ENCODE results near the gene LHFPL2. TPM values are rescaled to one million over a fixed set of nuclear protein-coding genes. Genes with fewer than 3 reads are reported as not detected.

LHFPL2 gene
- total RNA-seq, 1 experiment from 2014 or later: 17.9 TPM

DNA sequence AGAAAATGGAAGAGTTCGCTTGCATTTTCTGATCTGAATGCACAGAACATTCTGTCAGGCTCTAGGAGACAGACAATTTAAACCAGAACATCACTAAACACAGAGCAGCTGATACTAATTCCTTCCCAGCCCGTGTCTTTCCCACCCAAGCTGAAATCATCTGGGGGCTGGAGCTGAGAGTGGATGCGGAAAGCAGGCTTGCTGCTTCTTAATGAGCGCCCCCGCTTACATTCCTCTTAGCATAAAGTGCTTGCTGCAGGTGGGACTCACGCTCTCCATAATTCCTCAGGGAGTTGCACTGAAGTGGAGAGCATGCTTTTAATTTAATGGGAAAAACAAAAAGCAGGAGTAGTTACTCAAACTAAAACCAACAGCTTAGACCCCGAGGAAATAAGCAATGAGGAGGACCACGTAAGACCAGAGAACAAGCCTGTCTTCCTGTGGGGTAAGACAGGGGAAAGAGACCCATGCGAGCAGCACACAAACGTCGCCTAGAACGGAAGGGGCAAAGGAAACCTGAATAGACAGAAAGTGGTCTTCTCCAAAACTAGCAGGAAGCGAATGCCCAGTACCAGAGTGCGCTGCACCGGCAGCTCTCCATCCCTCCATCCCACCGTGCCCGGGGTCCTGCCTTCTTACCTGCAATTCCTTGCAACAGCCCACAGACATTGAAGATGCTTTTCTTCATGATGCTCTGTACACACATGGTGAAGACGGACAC lies 139.3 kb downstream of the LHFPL2 start:
- POLR2A ChIA-PET: no interaction called here
- intact Hi-C loops (cut with micrococcal nuclease): no loop called here

More for the DNA sequence above, 139.3 kb downstream of the LHFPL2 start:
- Histone ChIP-seq H3K4me3 (replicated peaks in 1 of 2; ENCODE audit: low read depth in 1 of 2, low read length in 2 of 2) (no peak overlapping the region), H3K9ac (ENCODE audit: low read length) (no peak overlapping the region), H3K27ac (ENCODE audit: low read depth, low read length) (no peak overlapping the region), H3K27me3 (ENCODE audit: insufficient read depth, low read length) (no peaks in the 10 kb centered on the region), H3K4me1 (ENCODE audit: control insufficient read depth in 1 of 2, insufficient read depth in 2 of 2, low read length in 2 of 2) (peaks cover 11 to 20% of the 10 kb centered on the region in 2 experiments; a peak in 3 of 4 replicates), H3K79me2 (ENCODE audit: insufficient read depth, low read length) (no peaks in the 10 kb centered on the region; the same call in 1 of the 2 replicates), H3K36me3 (ENCODE audit: control insufficient read depth in 1 of 2, insufficient read depth in 2 of 2, low read length in 2 of 2) (no peaks in the 10 kb centered on the region), H3K9me3 (ENCODE audit: control insufficient read depth in 1 of 2, insufficient read depth in 1 of 2, low read depth in 1 of 2, low read length in 2 of 2) (no peaks in the 10 kb centered on the region), H3K9me2 (ENCODE audit: insufficient read depth) (no peaks in the 10 kb centered on the region), H3K4me2 (ENCODE audit: low read length) (no peak overlapping the region), H2AFZ (ENCODE audit: low read depth, low read length, poor library complexity, severe bottlenecking) (no peak overlapping the region), H4K20me1 (ENCODE audit: insufficient read depth) (no peaks in the 10 kb centered on the region)
- ChIA-PET RAD21 (ENCODE audit: low non-redundant PET in 1 of 2, low total read pairs in 2 of 2, uncharacterized antibody in 2 of 2, unreplicated experiment in 2 of 2) (no interaction called here), CTCF (interaction anchor here (0.6 kb wide), 1 partner anchor 142 kb away, joined by 4 read pairs; no protein-coding TSS in a partner anchor)
- DNase-seq (ENCODE audit: low read depth, low spot score): no peak
- ATAC-seq: no peak
- TF ChIP-seq POLR2AphosphoS5 (IDR thresholded peaks at IDR 0.05; ENCODE audit: low read depth, low read length) (no peak), POLR2A (IDR thresholded peaks at IDR 0.05; ENCODE audit: borderline replicate concordance, extremely low read depth, insufficient read depth, insufficient read length) (no peak), SRF (IDR thresholded peaks at IDR 0.05; ENCODE audit: low read depth) (no peak), JUND (IDR thresholded peaks at IDR 0.05) (no peak), ZNF274 (IDR thresholded peaks at IDR 0.05; ENCODE audit: low read depth, low read length) (no peak), YY1 (IDR thresholded peaks at IDR 0.05; ENCODE audit: extremely low read depth, insufficient replicate concordance, low read depth, low read length) (no peak), EZH2 (IDR thresholded peaks at IDR 0.05) (no peak), ELF1 (IDR thresholded peaks at IDR 0.05; ENCODE audit: borderline replicate concordance, low read depth) (no peak), RAD21 (IDR thresholded peaks at IDR 0.05; ENCODE audit: low read depth) (no peak), ZFX (IDR thresholded peaks at IDR 0.05) (no peak), SIN3A (IDR thresholded peaks at IDR 0.05; ENCODE audit: low read depth) (no peak), SP1 (IDR thresholded peaks at IDR 0.05; ENCODE audit: low read depth) (no peak), EGR1 (IDR thresholded peaks at IDR 0.05; ENCODE audit: low read depth) (no peak), EZH2phosphoT487 (IDR thresholded peaks at IDR 0.05; ENCODE audit: borderline replicate concordance) (no peak)
- TF ChIP-seq, protein P1, sequence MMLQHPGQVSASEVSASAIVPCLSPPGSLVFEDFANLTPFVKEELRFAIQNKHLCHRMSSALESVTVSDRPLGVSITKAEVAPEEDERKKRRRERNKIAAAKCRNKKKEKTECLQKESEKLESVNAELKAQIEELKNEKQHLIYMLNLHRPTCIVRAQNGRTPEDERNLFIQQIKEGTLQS (IDR thresholded peaks at IDR 0.05): no peak
- TF ChIP-seq, protein P2, sequence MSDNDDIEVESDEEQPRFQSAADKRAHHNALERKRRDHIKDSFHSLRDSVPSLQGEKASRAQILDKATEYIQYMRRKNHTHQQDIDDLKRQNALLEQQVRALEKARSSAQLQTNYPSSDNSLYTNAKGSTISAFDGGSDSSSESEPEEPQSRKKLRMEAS (IDR thresholded peaks at IDR 0.05): no peak
- TF ChIP-seq, protein P3, sequence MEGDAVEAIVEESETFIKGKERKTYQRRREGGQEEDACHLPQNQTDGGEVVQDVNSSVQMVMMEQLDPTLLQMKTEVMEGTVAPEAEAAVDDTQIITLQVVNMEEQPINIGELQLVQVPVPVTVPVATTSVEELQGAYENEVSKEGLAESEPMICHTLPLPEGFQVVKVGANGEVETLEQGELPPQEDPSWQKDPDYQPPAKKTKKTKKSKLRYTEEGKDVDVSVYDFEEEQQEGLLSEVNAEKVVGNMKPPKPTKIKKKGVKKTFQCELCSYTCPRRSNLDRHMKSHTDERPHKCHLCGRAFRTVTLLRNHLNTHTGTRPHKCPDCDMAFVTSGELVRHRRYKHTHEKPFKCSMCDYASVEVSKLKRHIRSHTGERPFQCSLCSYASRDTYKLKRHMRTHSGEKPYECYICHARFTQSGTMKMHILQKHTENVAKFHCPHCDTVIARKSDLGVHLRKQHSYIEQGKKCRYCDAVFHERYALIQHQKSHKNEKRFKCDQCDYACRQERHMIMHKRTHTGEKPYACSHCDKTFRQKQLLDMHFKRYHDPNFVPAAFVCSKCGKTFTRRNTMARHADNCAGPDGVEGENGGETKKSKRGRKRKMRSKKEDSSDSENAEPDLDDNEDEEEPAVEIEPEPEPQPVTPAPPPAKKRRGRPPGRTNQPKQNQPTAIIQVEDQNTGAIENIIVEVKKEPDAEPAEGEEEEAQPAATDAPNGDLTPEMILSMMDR (IDR thresholded peaks at IDR 0.05 in 2 of 3, conservative IDR thresholded peaks at IDR 0.05 in 1 of 3; ENCODE audit: borderline replicate concordance in 1 of 3, insufficient read depth in 1 of 3, low read depth in 2 of 3, low read length in 2 of 3): no peak
- TF ChIP-seq, protein P4, sequence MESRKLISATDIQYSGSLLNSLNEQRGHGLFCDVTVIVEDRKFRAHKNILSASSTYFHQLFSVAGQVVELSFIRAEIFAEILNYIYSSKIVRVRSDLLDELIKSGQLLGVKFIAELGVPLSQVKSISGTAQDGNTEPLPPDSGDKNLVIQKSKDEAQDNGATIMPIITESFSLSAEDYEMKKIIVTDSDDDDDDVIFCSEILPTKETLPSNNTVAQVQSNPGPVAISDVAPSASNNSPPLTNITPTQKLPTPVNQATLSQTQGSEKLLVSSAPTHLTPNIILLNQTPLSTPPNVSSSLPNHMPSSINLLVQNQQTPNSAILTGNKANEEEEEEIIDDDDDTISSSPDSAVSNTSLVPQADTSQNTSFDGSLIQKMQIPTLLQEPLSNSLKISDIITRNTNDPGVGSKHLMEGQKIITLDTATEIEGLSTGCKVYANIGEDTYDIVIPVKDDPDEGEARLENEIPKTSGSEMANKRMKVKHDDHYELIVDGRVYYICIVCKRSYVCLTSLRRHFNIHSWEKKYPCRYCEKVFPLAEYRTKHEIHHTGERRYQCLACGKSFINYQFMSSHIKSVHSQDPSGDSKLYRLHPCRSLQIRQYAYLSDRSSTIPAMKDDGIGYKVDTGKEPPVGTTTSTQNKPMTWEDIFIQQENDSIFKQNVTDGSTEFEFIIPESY (IDR thresholded peaks at IDR 0.05; ENCODE audit: extremely low read depth, insufficient replicate concordance, low read length): no peak
- no TSS peak for BruUV-seq (replicated peaks)
